ENCODE results near the gene CYP2W1.

Gene CYP2W1

GRCh38 chr7:1005303-1005702, 22.3 kb downstream of the CYP2W1 start:
- Histone ChIP-seq H3K4me3 (ENCODE audit: low read depth, low read length) (no peak overlapping the region), H3K27me3 (ENCODE audit: insufficient read depth, low read depth, severe bottlenecking) (no peaks in the 10 kb centered on the region)
- no peak for TF ChIP-seq CTCF (IDR thresholded peaks at IDR 0.05; ENCODE audit: low read depth, low read length)

GRCh38 chr7:1007901-1008300, 24.9 kb downstream of the CYP2W1 start:
- Histone ChIP-seq H3K27me3 (ENCODE audit: insufficient read depth, low read depth, severe bottlenecking) (no peaks in the 10 kb centered on the region), H3K36me3 (peaks cover 12% of the 10 kb centered on the region)
- no peak for DNase-seq

More at GRCh38 chr7:1005303-1005702, 22.3 kb downstream of the CYP2W1 start:
- Histone ChIP-seq H3K9me3 (ENCODE audit: severe bottlenecking) (no peaks in the 10 kb centered on the region), H3K36me3 (peaks cover 12% of the 10 kb centered on the region), H3K27ac (no peak overlapping the region)
- DNase-seq = no peak

GRCh38 chr7:1008733-1009363, 25.9 kb downstream of the CYP2W1 start:
- no peak for DNase-seq
- H3K4me3 ChIP-seq (ENCODE audit: low read depth, low read length) = no peak overlapping the region
- H3K27me3 ChIP-seq (ENCODE audit: insufficient read depth, low read depth, severe bottlenecking) = no peaks in the 10 kb centered on the region
- H3K36me3 ChIP-seq = peaks cover 12% of the 10 kb centered on the region
- H3K9me3 ChIP-seq (ENCODE audit: severe bottlenecking) = no peaks in the 10 kb centered on the region
- no peak overlapping the region; the same call in 1 of the 2 replicates for H3K27ac ChIP-seq
- TF ChIP-seq CTCF (IDR thresholded peaks at IDR 0.05; ENCODE audit: low read depth, low read length) = no peak

More at GRCh38 chr7:1007901-1008300, 24.9 kb downstream of the CYP2W1 start:
- no peak overlapping the region for H3K4me3 ChIP-seq (ENCODE audit: low read depth, low read length)
- TF ChIP-seq CTCF (IDR thresholded peaks at IDR 0.05; ENCODE audit: low read depth, low read length) = no peak
- H3K9me3 ChIP-seq (ENCODE audit: severe bottlenecking) = no peaks in the 10 kb centered on the region
- no peak overlapping the region for H3K27ac ChIP-seq

GRCh38 chr7:1009747-1010146, 26.8 kb downstream of the CYP2W1 start:
- peak overlapping the region; percentile 74 for H3K27ac ChIP-seq
- peaks cover 12% of the 10 kb centered on the region for H3K36me3 ChIP-seq
- no peak overlapping the region for H3K4me3 ChIP-seq (ENCODE audit: low read depth, low read length)

GRCh38 chr7:1010226-1010625, 27.2 kb downstream of the CYP2W1 start:
- no peak overlapping the region for H3K4me3 ChIP-seq (ENCODE audit: low read depth, low read length)
- H3K27me3 ChIP-seq (ENCODE audit: insufficient read depth, low read depth, severe bottlenecking) = no peaks in the 10 kb centered on the region
- TF ChIP-seq CTCF (IDR thresholded peaks at IDR 0.05; ENCODE audit: low read depth, low read length) = no peak
- H3K27ac ChIP-seq = peak overlapping the region; percentile 74
- peak; percentile 88 for DNase-seq
- H3K9me3 ChIP-seq (ENCODE audit: severe bottlenecking) = no peaks in the 10 kb centered on the region
- H3K36me3 ChIP-seq = peaks cover 12% of the 10 kb centered on the region

More at GRCh38 chr7:1009747-1010146, 26.8 kb downstream of the CYP2W1 start:
- no peaks in the 10 kb centered on the region for H3K27me3 ChIP-seq (ENCODE audit: insufficient read depth, low read depth, severe bottlenecking)
- no peaks in the 10 kb centered on the region for H3K9me3 ChIP-seq (ENCODE audit: severe bottlenecking)
- DNase-seq = no peak
- no peak for TF ChIP-seq CTCF (IDR thresholded peaks at IDR 0.05; ENCODE audit: low read depth, low read length)
